Measurements from ENCODE around the gene PRX.

PRX gene

DNA sequence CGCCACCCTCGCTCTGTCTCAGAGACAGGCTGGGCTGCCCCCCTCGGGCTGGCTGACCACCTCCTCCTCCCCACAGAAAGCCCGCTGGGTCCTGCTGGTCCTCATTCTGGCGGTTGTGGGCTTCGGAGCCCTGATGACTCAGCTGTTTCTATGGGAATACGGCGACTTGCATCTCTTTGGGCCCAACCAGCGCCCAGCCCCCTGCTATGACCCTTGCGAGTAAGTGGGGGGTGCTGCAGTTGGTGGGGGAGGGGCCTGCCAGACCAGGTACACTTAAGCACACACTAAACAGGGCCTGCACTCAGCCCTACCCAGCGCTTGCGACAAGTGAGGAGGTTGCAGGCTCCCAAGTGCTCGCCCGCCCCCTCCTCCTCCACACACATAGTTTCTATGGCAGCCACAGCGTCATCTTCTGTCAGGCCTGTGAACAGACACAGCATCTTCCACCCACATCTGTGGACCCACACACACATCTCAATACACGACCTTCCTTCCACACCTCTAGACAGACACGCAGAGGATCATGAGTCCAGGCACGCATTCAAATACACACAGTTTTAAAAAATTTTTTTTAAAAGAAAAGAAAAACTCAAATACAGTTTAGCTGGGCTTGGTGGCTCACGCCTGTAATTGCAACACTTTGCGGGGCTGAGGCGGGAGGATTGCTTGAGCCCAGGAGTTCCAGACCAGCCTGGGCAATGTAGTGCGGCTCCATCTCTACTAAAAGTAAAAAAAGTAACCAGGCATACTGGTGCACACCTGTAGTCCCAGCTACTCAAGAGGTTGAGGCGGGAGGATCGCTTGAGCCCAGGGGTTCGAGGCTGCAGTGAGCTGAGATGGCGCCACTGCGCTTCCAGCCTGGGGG is 46.2 kb downstream of the PRX start:
- peak overlapping the region; percentile 17 for H3K27ac Mint-ChIP-seq
- no peaks in the 10 kb centered on the region for H3K9me3 Mint-ChIP-seq
- TF ChIP-seq, protein P1, sequence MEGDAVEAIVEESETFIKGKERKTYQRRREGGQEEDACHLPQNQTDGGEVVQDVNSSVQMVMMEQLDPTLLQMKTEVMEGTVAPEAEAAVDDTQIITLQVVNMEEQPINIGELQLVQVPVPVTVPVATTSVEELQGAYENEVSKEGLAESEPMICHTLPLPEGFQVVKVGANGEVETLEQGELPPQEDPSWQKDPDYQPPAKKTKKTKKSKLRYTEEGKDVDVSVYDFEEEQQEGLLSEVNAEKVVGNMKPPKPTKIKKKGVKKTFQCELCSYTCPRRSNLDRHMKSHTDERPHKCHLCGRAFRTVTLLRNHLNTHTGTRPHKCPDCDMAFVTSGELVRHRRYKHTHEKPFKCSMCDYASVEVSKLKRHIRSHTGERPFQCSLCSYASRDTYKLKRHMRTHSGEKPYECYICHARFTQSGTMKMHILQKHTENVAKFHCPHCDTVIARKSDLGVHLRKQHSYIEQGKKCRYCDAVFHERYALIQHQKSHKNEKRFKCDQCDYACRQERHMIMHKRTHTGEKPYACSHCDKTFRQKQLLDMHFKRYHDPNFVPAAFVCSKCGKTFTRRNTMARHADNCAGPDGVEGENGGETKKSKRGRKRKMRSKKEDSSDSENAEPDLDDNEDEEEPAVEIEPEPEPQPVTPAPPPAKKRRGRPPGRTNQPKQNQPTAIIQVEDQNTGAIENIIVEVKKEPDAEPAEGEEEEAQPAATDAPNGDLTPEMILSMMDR (IDR thresholded peaks at IDR 0.05), result no peak
- H3K4me1 Mint-ChIP-seq, result peaks cover 41% of the 10 kb centered on the region
- peak; percentile 57 for DNase-seq
- peaks cover 7% of the 10 kb centered on the region for H3K27me3 Mint-ChIP-seq (ENCODE audit: low read depth, poor library complexity)
- H3K36me3 Mint-ChIP-seq (ENCODE audit: low read depth), result peaks cover 21% of the 10 kb centered on the region
- H3K4me3 Mint-ChIP-seq, result peak overlapping the region; percentile 86

GRCh38 chr19:40365613-40366401 is 47.4 kb downstream of the PRX start:
- DNase-seq, result peak; percentile 94
- TF ChIP-seq, protein P1 (IDR thresholded peaks at IDR 0.05), result no peak
- Mint-ChIP-seq H3K27me3 (ENCODE audit: low read depth, poor library complexity) (peaks cover 7% of the 10 kb centered on the region), H3K4me1 (peaks cover 45% of the 10 kb centered on the region), H3K36me3 (ENCODE audit: low read depth) (peaks cover 17% of the 10 kb centered on the region), H3K9me3 (no peaks in the 10 kb centered on the region), H3K4me3 (peak overlapping the region; percentile 86), H3K27ac (no peak overlapping the region)

- Mint-ChIP-seq H3K27me3 (ENCODE audit: low read depth, poor library complexity) (peaks cover 7% of the 10 kb centered on the region), H3K27ac (no peak overlapping the region), H3K4me1 (peaks cover 53% of the 10 kb centered on the region), H3K4me3 (peak overlapping the region; percentile 86), H3K36me3 (ENCODE audit: low read depth) (peaks cover 11% of the 10 kb centered on the region), H3K9me3 (no peaks in the 10 kb centered on the region)
- DNase-seq, result no peak
- TF ChIP-seq, protein P1 (IDR thresholded peaks at IDR 0.05), result no peak
Observed at GRCh38 chr19:40365010-40365409, 48.2 kb downstream of the PRX start.

GRCh38 chr19:40363069-40363468 is 50.1 kb downstream of the PRX start:
- DNase-seq, result no peak
- H3K9me3 Mint-ChIP-seq, result no peaks in the 10 kb centered on the region

DNA sequence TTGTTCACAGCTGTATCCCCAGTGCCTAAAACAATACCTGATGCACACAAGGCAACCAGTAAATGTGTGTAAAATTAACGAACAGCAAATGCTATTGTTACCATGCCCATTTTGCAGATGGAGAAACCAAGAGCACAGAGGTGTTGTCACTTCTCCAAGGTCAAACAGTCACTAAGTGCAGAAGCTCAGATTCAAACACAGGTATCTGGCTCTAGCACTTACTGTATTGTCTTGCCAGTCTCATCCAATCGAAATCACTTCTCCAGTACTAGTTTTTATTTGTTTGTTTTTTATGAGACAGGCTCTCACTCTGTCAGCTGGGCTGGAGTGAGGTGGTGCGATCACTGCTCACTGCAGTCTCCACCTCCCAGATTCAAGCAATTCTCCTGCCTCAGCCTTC is 51.0 kb downstream of the PRX start:
- Mint-ChIP-seq H3K4me1 (peaks cover 59% of the 10 kb centered on the region), H3K27me3 (ENCODE audit: low read depth, poor library complexity) (peaks cover 7% of the 10 kb centered on the region), H3K4me3 (no peak overlapping the region), H3K27ac (peak overlapping the region; percentile 29), H3K9me3 (no peaks in the 10 kb centered on the region), H3K36me3 (ENCODE audit: low read depth) (peaks cover 14% of the 10 kb centered on the region)
- TF ChIP-seq, protein P1 (IDR thresholded peaks at IDR 0.05), result no peak
- DNase-seq, result no peak

More at GRCh38 chr19:40363069-40363468, 50.1 kb downstream of the PRX start:
- Mint-ChIP-seq H3K27me3 (ENCODE audit: low read depth, poor library complexity) (peaks cover 7% of the 10 kb centered on the region), H3K36me3 (ENCODE audit: low read depth) (peaks cover 14% of the 10 kb centered on the region), H3K27ac (peak overlapping the region; percentile 3), H3K4me1 (peaks cover 58% of the 10 kb centered on the region), H3K4me3 (no peak overlapping the region)
- TF ChIP-seq, protein P1 (IDR thresholded peaks at IDR 0.05), result no peak

All from nephron progenitor cell (in vitro differentiated cells).